Muscle layer of duodenum (tissue), 2 donors: Measurements from ENCODE around the gene PTPN13.

Experiments used
- H3K27ac ChIP-seq: one replicate; pipeline ENCODE4 v1.7.0; 2013; ENCODE audit warnings: mild to moderate bottlenecking, low read length
- H3K27me3 ChIP-seq: one replicate; pipeline ENCODE4 v1.7.0; 2013; ENCODE audit warnings: low read depth, mild to moderate bottlenecking, control low read depth, low read length
- H3K36me3 ChIP-seq, 2 donors: one replicate each; pipeline ENCODE4 v1.7.0; 2013; ENCODE audit warnings: low read length in 2 of 2, control low read depth in 1 of 2, mild to moderate bottlenecking in 1 of 2; ENCODE audit not compliant: insufficient read depth in 2 of 2, control insufficient read depth in 1 of 2
- H3K4me1 ChIP-seq, 2 donors: one replicate each; pipeline ENCODE4 v1.7.0; 2013; ENCODE audit warnings: low read length in 2 of 2, mild to moderate bottlenecking in 2 of 2, control low read depth in 1 of 2, moderate library complexity in 1 of 2; ENCODE audit not compliant: insufficient read depth in 2 of 2, control insufficient read depth in 1 of 2
- H3K4me3 ChIP-seq, 2 donors: one replicate each; pipeline ENCODE4 v1.7.0; 2013; ENCODE audit warnings: low read length in 2 of 2, low read depth in 1 of 2, mild to moderate bottlenecking in 1 of 2
- H3K9me3 ChIP-seq, 2 donors: one replicate each; pipeline ENCODE4 v1.7.0; 2013; ENCODE audit warnings: low read length in 2 of 2, control low read depth in 1 of 2, mild to moderate bottlenecking in 1 of 2; ENCODE audit not compliant: control insufficient read depth in 1 of 2
- donor health status: healthy.

PTPN13 gene

GRCh38 chr4:86721412-86721811 is 127.3 kb downstream of the PTPN13 start:
- Histone ChIP-seq H3K27me3 (no peaks in the 10 kb centered on the region), H3K36me3 (peaks cover 0 to 10% of the 10 kb centered on the region in 2 donors), H3K9me3 (no peaks in the 10 kb centered on the region), H3K4me3 (no peak overlapping the region), H3K27ac (no peak overlapping the region), H3K4me1 (no peaks in the 10 kb centered on the region)

- H3K27me3 ChIP-seq, result no peaks in the 10 kb centered on the region
- no peak overlapping the region for H3K4me3 ChIP-seq
- peaks cover 0 to 7% of the 10 kb centered on the region in 2 donors for H3K36me3 ChIP-seq
- H3K9me3 ChIP-seq, result no peaks in the 10 kb centered on the region
- no peaks in the 10 kb centered on the region for H3K4me1 ChIP-seq
- no peak overlapping the region for H3K27ac ChIP-seq
Observed at GRCh38 chr4:86730310-86730709, 136.2 kb downstream of the PTPN13 start.

- Histone ChIP-seq H3K4me1 (no peaks in the 10 kb centered on the region), H3K9me3 (no peaks in the 10 kb centered on the region), H3K27me3 (no peaks in the 10 kb centered on the region), H3K36me3 (peaks cover 0 to 21% of the 10 kb centered on the region in 2 donors), H3K27ac (no peak overlapping the region), H3K4me3 (no peak overlapping the region)
Observed at GRCh38 chr4:86737244-86737643, 143.1 kb downstream of the PTPN13 start.

GRCh38 chr4:86741846-86742245 is 147.7 kb downstream of the PTPN13 start:
- peaks cover 0 to 20% of the 10 kb centered on the region in 2 donors for H3K36me3 ChIP-seq
- no peaks in the 10 kb centered on the region for H3K27me3 ChIP-seq
- no peaks in the 10 kb centered on the region for H3K4me1 ChIP-seq
- H3K9me3 ChIP-seq, result no peaks in the 10 kb centered on the region
- no peak overlapping the region for H3K4me3 ChIP-seq
- no peak overlapping the region for H3K27ac ChIP-seq

GRCh38 chr4:86744570-86744969 is 150.5 kb downstream of the PTPN13 start:
- Histone ChIP-seq H3K4me1 (no peaks in the 10 kb centered on the region), H3K27ac (no peak overlapping the region), H3K36me3 (peaks cover 0 to 20% of the 10 kb centered on the region in 2 donors), H3K4me3 (no peak overlapping the region), H3K27me3 (no peaks in the 10 kb centered on the region), H3K9me3 (no peaks in the 10 kb centered on the region)

GRCh38 chr4:86749121-86749520 is 155.0 kb downstream of the PTPN13 start:
- Histone ChIP-seq H3K36me3 (peaks cover 0 to 14% of the 10 kb centered on the region in 2 donors), H3K27me3 (no peaks in the 10 kb centered on the region), H3K4me1 (no peaks in the 10 kb centered on the region), H3K4me3 (no peak overlapping the region), H3K9me3 (no peaks in the 10 kb centered on the region), H3K27ac (no peak overlapping the region)

- H3K4me3 ChIP-seq, result no peak overlapping the region
- H3K36me3 ChIP-seq, result peaks cover 0 to 10% of the 10 kb centered on the region in 2 donors
- no peaks in the 10 kb centered on the region for H3K4me1 ChIP-seq
- no peaks in the 10 kb centered on the region for H3K27me3 ChIP-seq
- H3K27ac ChIP-seq, result no peak overlapping the region
- no peaks in the 10 kb centered on the region for H3K9me3 ChIP-seq
Observed at GRCh38 chr4:86755388-86755787, 161.3 kb downstream of the PTPN13 start.

GRCh38 chr4:86757468-86757867 is 163.4 kb downstream of the PTPN13 start:
- peaks cover 3 to 12% of the 10 kb centered on the region in 2 donors for H3K36me3 ChIP-seq
- H3K4me3 ChIP-seq, result no peak overlapping the region
- H3K27me3 ChIP-seq, result no peaks in the 10 kb centered on the region
- H3K4me1 ChIP-seq, result no peaks in the 10 kb centered on the region
- no peaks in the 10 kb centered on the region for H3K9me3 ChIP-seq
- no peak overlapping the region for H3K27ac ChIP-seq

GRCh38 chr4:86759298-86759697 is 165.2 kb downstream of the PTPN13 start:
- no peak overlapping the region for H3K4me3 ChIP-seq
- no peaks in the 10 kb centered on the region for H3K9me3 ChIP-seq
- H3K27me3 ChIP-seq, result no peaks in the 10 kb centered on the region
- H3K36me3 ChIP-seq, result peaks cover 3 to 19% of the 10 kb centered on the region in 2 donors
- no peaks in the 10 kb centered on the region for H3K4me1 ChIP-seq
- H3K27ac ChIP-seq, result no peak overlapping the region

GRCh38 chr4:86762649-86763048 is 168.5 kb downstream of the PTPN13 start:
- peaks cover 3 to 20% of the 10 kb centered on the region in 2 donors for H3K36me3 ChIP-seq

GRCh38 chr4:86769794-86770193 is 175.7 kb downstream of the PTPN13 start:
- Histone ChIP-seq H3K4me3 (no peak overlapping the region), H3K9me3 (no peaks in the 10 kb centered on the region), H3K27ac (no peak overlapping the region), H3K4me1 (no peaks in the 10 kb centered on the region), H3K27me3 (no peaks in the 10 kb centered on the region), H3K36me3 (peaks cover 0 to 19% of the 10 kb centered on the region in 2 donors)

More at GRCh38 chr4:86762649-86763048, 168.5 kb downstream of the PTPN13 start:
- Histone ChIP-seq H3K9me3 (no peaks in the 10 kb centered on the region), H3K27me3 (no peaks in the 10 kb centered on the region), H3K27ac (no peak overlapping the region), H3K4me3 (no peak overlapping the region), H3K4me1 (no peaks in the 10 kb centered on the region)

GRCh38 chr4:86771141-86771540 is 177.0 kb downstream of the PTPN13 start:
- Histone ChIP-seq H3K36me3 (peaks cover 0 to 19% of the 10 kb centered on the region in 2 donors), H3K27me3 (no peaks in the 10 kb centered on the region), H3K9me3 (no peaks in the 10 kb centered on the region), H3K27ac (no peak overlapping the region), H3K4me1 (no peaks in the 10 kb centered on the region), H3K4me3 (no peak overlapping the region)
